GM12878 (cell line): ENCODE data around the gene BMF. TPM values are rescaled to one million over a fixed set of nuclear protein-coding genes. Genes with fewer than 3 reads are reported as not detected.
"Not testable (repeated sequence)": the region's sequence is repeated elsewhere in the genome, so short reads cannot be mapped to it uniquely, and the experiment has no call there.

ENCODE experiments used
- ATAC-seq: fragments of 200-7000 bp; cut with Tn5 transposase; 3 replicates; pipeline ENCODE4 v1.9.1; 2020; ENCODE audit warnings: mild to moderate bottlenecking, moderate library complexity
- BruUV-seq: library from RNA; stranded (reverse); fragments of 400-500 nt; replicated peaks from 2 replicates; lab custom pipeline; 2021; lab: Mats Ljungman, UMichigan
- CTCF ChIA-PET: fragments of 300-600 bp; sonication (Branson Sonifier 250); formaldehyde crosslinking; extraction: SDS; loops from one replicate; lab custom pipeline; 2021; ENCODE audit warnings: inconsistent platforms; lab: Yijun Ruan, JAX
- POLR2A ChIA-PET: fragments of 350-600 bp; formaldehyde crosslinking; extraction: SDS; loops from one replicate; lab custom pipeline; 2021; ENCODE audit warnings: inconsistent platforms; lab: Charles Lee
- RAD21 ChIA-PET: fragments of 300-600 bp; sonication (Branson Sonifier 250); formaldehyde crosslinking; loops from one replicate; lab custom pipeline; 2023; ENCODE audit warnings: antibody characterized with exemption; ENCODE audit not compliant: unreplicated experiment; lab: Charles Lee
- SMC1A ChIA-PET: fragments of 300-600 bp; sonication (Branson Sonifier 250); formaldehyde crosslinking; loops from one replicate; lab custom pipeline; 2023; ENCODE audit not compliant: unreplicated experiment, uncharacterized antibody; lab: Charles Lee
- DNase-seq: peaks from one replicate; pipeline ENCODE4 v3.0.0-alpha.2; 2011; ENCODE audit warnings: low read depth, low spot score
- FAIRE-seq: peaks from 3 replicates; lab custom pipeline; 2011; peaks lifted over from hg19 to GRCh38; lab: Jason Lieb, UNC
- H2AFZ ChIP-seq: 2 replicates; pipeline ENCODE4 v1.6.0; 2011; ENCODE audit warnings: low read depth, low read length, control low read depth; ENCODE audit not compliant: control insufficient read depth
- H3K27ac ChIP-seq: 2 replicates; pipeline ENCODE4 v1.5.1; 2011; ENCODE audit warnings: control low read depth; ENCODE audit not compliant: control insufficient read depth, insufficient read depth
- H3K27me3 ChIP-seq, 2 experiments: replicated peaks in 1 of 2; 2 replicates each; pipeline versions ENCODE4 v1.6.0 to v1.6.1; 2011; ENCODE audit warnings: low read length in 1 of 2; ENCODE audit not compliant: control insufficient read depth in 2 of 2, insufficient read depth in 2 of 2
- H3K36me3 ChIP-seq, 2 experiments: 2 replicates each; pipeline ENCODE4 v1.5.1; 2011; ENCODE audit warnings: low read length in 1 of 2; ENCODE audit not compliant: control insufficient read depth in 2 of 2, insufficient read depth in 2 of 2
- H3K4me1 ChIP-seq: 2 replicates; pipeline ENCODE4 v1.6.1; 2011; ENCODE audit warnings: mild to moderate bottlenecking, low read length, moderate library complexity, mixed read lengths; ENCODE audit not compliant: control insufficient read depth, insufficient read depth
- H3K4me2 ChIP-seq: 2 replicates; pipeline ENCODE4 v1.6.0; 2011; ENCODE audit warnings: control low read depth; ENCODE audit not compliant: control insufficient read depth, insufficient read depth
- H3K4me3 ChIP-seq: fragments of 200-600 bp; sonication (generic); 2 replicates; pipeline ENCODE4 v1.5.1; 2016
- H3K79me2 ChIP-seq: 2 replicates; pipeline ENCODE4 v1.6.0; 2011; ENCODE audit warnings: low read length; ENCODE audit not compliant: control insufficient read depth, insufficient read depth
- H3K9ac ChIP-seq: 2 replicates; pipeline ENCODE4 v1.8.0; 2011; ENCODE audit warnings: low read length, control low read depth, mixed read lengths; ENCODE audit not compliant: control insufficient read depth, insufficient read depth
- H3K9me3 ChIP-seq: replicated peaks from 3 replicates; pipeline ENCODE4 v1.5.1; 2011; ENCODE audit warnings: mild to moderate bottlenecking, low read length; ENCODE audit not compliant: control insufficient read depth, insufficient read depth
- H4K20me1 ChIP-seq: 2 replicates; pipeline ENCODE4 v1.6.0; 2011; ENCODE audit not compliant: control insufficient read depth, insufficient read depth
- ATF3 ChIP-seq: IDR thresholded peaks from 2 replicates; pipeline ENCODE4 v1.6.1; 2011; ENCODE audit warnings: low read depth, mild to moderate bottlenecking, low read length, moderate library complexity, borderline replicate concordance; ENCODE audit errors: extremely low read depth
- BACH1 ChIP-seq: fragments of 450-650 bp; IDR thresholded peaks from 2 replicates; pipeline ENCODE4 v1.6.1; 2017; ENCODE audit warnings: mild to moderate bottlenecking, borderline replicate concordance
- PML ChIP-seq: IDR thresholded peaks from 2 replicates; pipeline ENCODE4 v1.6.1; 2012; ENCODE audit warnings: low read length, inconsistent platforms
- WGBS: methylation state at CpG from one replicate; pipeline ENCODE4 v1.1.6; 2016; ENCODE audit warnings: low lambda C conversion rate; ENCODE audit not compliant: insufficient replicate concordance, insufficient coverage; ENCODE audit errors: missing lambda C conversion rate; 5-methylcytosine and 5-hydroxymethylcytosine counted together
- in situ Hi-C: fragments of 300-500 bp; cut with MboI; formaldehyde crosslinking; loops from 9 replicates; pipeline ENCODE4 v1.14.3; 2018; ENCODE audit warnings: mixed read lengths
- intact Hi-C: fragments of 100-400 bp; cut with micrococcal nuclease; formaldehyde crosslinking; loops from one replicate; pipeline ENCODE4 v1.14.2; 2022; ENCODE audit not compliant: unreplicated experiment
- polyA plus RNA-seq, 11 experiments: library from polyadenylated mRNA; depleted of rRNA in 4 of 11; unstranded in 6 of 11; stranded (reverse) in 5 of 11; fragments of >200 nt; fragmentation: Nextera tagmentation in 4 of 11; fragmentation: Illumina TruSeq in 1 of 11; extraction: Ambion mirVana in 4 of 11; extraction: Trizol in 1 of 11; gene quantifications; 1 replicate in 1 of 11; 2 replicates in 10 of 11; pipeline versions ENCODE4 v1.2.1 to v1.2.3, GENCODE V29; 2011 to 2016; ENCODE audit warnings: inconsistent platforms in 2 of 11, missing spikeins in 2 of 11, low read depth in 1 of 11
- total RNA-seq, 4 experiments: library from RNA; depleted of rRNA in 3 of 4; stranded (reverse); fragments of >200 nt in 3 of 4; fragmentation: Illumina TruSeq in 1 of 4; extraction: Trizol in 1 of 4; gene quantifications; 2 replicates each; pipeline versions ENCODE4 v1.2.1 to v1.2.3, GENCODE V29; 2013 to 2021
- TF ChIP-seq, protein P1 (sequence below): IDR thresholded peaks from 2 replicates; pipeline ENCODE4 v1.6.1; 2011; ENCODE audit warnings: mild to moderate bottlenecking, low read depth, low read length, moderate library complexity; ENCODE audit not compliant: insufficient replicate concordance
- TF ChIP-seq, protein P2 (sequence below): IDR thresholded peaks from 2 replicates; pipeline ENCODE4 v1.6.1; 2011; ENCODE audit warnings: borderline replicate concordance, low read depth, mild to moderate bottlenecking, moderate library complexity, low read length; ENCODE audit not compliant: insufficient read depth, poor library complexity, severe bottlenecking

The BMF gene
- total and polyA plus RNA-seq, 10 of the 15 experiments (the other 5 are each of a cell fraction or from before 2014, with no cell fraction given): 0.82 to 34.9 (median 16.9) TPM

- no peak for TF ChIP-seq PML
- TF ChIP-seq ATF3: peak; percentile 50; the same call in 1 of the 2 replicates
- TF ChIP-seq BACH1: no peak
- TF ChIP-seq, protein P1, sequence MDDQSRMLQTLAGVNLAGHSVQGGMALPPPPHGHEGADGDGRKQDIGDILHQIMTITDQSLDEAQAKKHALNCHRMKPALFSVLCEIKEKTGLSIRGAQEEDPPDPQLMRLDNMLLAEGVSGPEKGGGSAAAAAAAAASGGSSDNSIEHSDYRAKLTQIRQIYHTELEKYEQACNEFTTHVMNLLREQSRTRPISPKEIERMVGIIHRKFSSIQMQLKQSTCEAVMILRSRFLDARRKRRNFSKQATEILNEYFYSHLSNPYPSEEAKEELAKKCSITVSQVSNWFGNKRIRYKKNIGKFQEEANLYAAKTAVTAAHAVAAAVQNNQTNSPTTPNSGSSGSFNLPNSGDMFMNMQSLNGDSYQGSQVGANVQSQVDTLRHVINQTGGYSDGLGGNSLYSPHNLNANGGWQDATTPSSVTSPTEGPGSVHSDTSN: no peak
- TF ChIP-seq, protein P2, sequence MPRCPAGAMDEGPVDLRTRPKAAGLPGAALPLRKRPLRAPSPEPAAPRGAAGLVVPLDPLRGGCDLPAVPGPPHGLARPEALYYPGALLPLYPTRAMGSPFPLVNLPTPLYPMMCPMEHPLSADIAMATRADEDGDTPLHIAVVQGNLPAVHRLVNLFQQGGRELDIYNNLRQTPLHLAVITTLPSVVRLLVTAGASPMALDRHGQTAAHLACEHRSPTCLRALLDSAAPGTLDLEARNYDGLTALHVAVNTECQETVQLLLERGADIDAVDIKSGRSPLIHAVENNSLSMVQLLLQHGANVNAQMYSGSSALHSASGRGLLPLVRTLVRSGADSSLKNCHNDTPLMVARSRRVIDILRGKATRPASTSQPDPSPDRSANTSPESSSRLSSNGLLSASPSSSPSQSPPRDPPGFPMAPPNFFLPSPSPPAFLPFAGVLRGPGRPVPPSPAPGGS: peak; percentile 66
These were observed 7.0 kb upstream of the BMF start (continued) for GRCh38 chr15:40115670-40116093.

GRCh38 chr15:40115106-40115505 lies 6.4 kb upstream of the BMF start:
- H3K9me3 ChIP-seq, H3K36me3 ChIP-seq, FAIRE-seq, intact Hi-C loops, DNase-seq, BruUV-seq, in situ Hi-C loops, ATAC-seq, H3K27me3 ChIP-seq, H2AFZ ChIP-seq, H3K79me2 ChIP-seq, H4K20me1 ChIP-seq, H3K4me3 ChIP-seq: not testable (repeated sequence)
- Histone ChIP-seq H3K4me1 (peaks cover 30% of the 10 kb centered on the region), H3K27ac (peak overlapping the region; percentile 69; the same call in 1 of the 2 replicates), H3K4me2 (peak overlapping the region; percentile 81; the same call in 1 of the 2 replicates), H3K9ac (peak overlapping the region; percentile 37; the same call in 1 of the 2 replicates)
- ChIA-PET RAD21 (interaction anchor here (0.6 to 24.6 kb wide), 13 partner anchors 9 to 1456 kb away, joined by 3 to 903 read pairs (median 4); partner anchors contain the start of gene BUB1B), CTCF (interaction anchor here (0.7 to 4.4 kb wide), 15 partner anchors 10 to 193 kb away, joined by 3 to 72 read pairs (median 5); partner anchors contain the start of genes PLCB2 and SRP14), POLR2A (interaction anchor here (0.6 to 3.5 kb wide), 8 partner anchors 9 to 75 kb away, joined by 3 to 23 read pairs (median 4); no protein-coding TSS in a partner anchor), SMC1A (interaction anchor here (0.7 to 29.7 kb wide), 11 partner anchors 9 to 1598 kb away, joined by 3 to 1082 read pairs (median 8); partner anchors contain the start of genes BUB1B and SRP14)
- 97% methylated on average over 14 of the region's 14 CpGs for WGBS
